Ascending aorta (tissue), 2 donors: ENCODE measurements around the gene FRMD4B. TPM values are rescaled to one million over a fixed set of nuclear protein-coding genes. Genes with fewer than 3 reads are reported as not detected.

Experiments
- DNase-seq, 2 donors: peaks; one replicate each; pipeline ENCODE4 v3.0.0-alpha.2; 2019; ENCODE audit warnings: low spot score in 2 of 2
- H3K27ac ChIP-seq, 2 donors: fragments of 200-600 bp; sonication (generic); one replicate each; pipeline ENCODE4 v1.5.1; 2016 to 2017; ENCODE audit warnings: mild to moderate bottlenecking in 1 of 2
- H3K27me3 ChIP-seq: fragments of 200-600 bp; sonication (generic); one replicate; pipeline ENCODE4 v1.5.1; 2017
- H3K36me3 ChIP-seq, 2 donors: fragments of 200-600 bp; sonication (generic); one replicate each; pipeline ENCODE4 v1.5.1; 2016
- H3K4me1 ChIP-seq, 2 donors: fragments of 200-600 bp; sonication (generic); one replicate each; pipeline ENCODE4 v1.5.1; 2016 to 2017; ENCODE audit warnings: mild to moderate bottlenecking in 1 of 2
- H3K4me3 ChIP-seq, 2 donors: fragments of 200-600 bp; sonication (generic); one replicate each; pipeline ENCODE4 v1.5.1; 2016 to 2017; ENCODE audit warnings: mild to moderate bottlenecking in 1 of 2
- H3K9me3 ChIP-seq, 2 donors: fragments of 200-600 bp; sonication (generic); one replicate each; pipeline ENCODE4 v1.5.1; 2016
- CTCF ChIP-seq, 3 experiments: fragments of 200-600 bp in 2 of 3; fragments of 450-650 bp in 1 of 3; sonication (generic) in 2 of 3; IDR thresholded peaks; one replicate each; pipeline ENCODE4 v1.5.1; 2016 to 2019; ENCODE audit warnings: antibody characterized with exemption in 3 of 3, mild to moderate bottlenecking in 1 of 3, moderate library complexity in 1 of 3
- intact Hi-C: fragments of 100-400 bp; cut with DNase I; formaldehyde crosslinking; loops from one replicate; pipeline ENCODE4 v1.15.1; 2023
- total RNA-seq: library from RNA; depleted of rRNA; stranded (reverse); fragments of >200 nt; gene quantifications from one replicate; pipeline ENCODE4 v1.1.0, GENCODE V29; 2016

FRMD4B gene
- total RNA-seq, 1 donor from 2014 or later, result 13.5 TPM

- peak overlapping the region in 1 of 2 donors; percentile 42 for H3K4me3 ChIP-seq
- TF ChIP-seq CTCF (IDR thresholded peaks at IDR 0.05), result no peak
- H3K36me3 ChIP-seq, result no peaks in the 10 kb centered on the region
- no peaks in the 10 kb centered on the region for H3K27me3 ChIP-seq
- intact Hi-C loops, result loop anchor here (5.0 kb wide), 1 partner anchor 34 kb away; the partner anchor contains the start of gene FRMD4B
- no peaks in the 10 kb centered on the region for H3K9me3 ChIP-seq
- peak in 1 of 2 donors; percentile 69 for DNase-seq
- peak overlapping the region; percentile 36 to 60 for H3K27ac ChIP-seq
- H3K4me1 ChIP-seq, result no peaks in the 10 kb centered on the region
These were observed 32.4 kb downstream of the FRMD4B start for GRCh38 chr3:69353503-69353902.

- H3K4me1 ChIP-seq, result no peaks in the 10 kb centered on the region
- DNase-seq, result no peak
- peak overlapping the region in 1 of 2 donors; percentile 42 for H3K4me3 ChIP-seq
- H3K27ac ChIP-seq, result peak overlapping the region; percentile 36 to 60
- H3K27me3 ChIP-seq, result no peaks in the 10 kb centered on the region
- H3K36me3 ChIP-seq, result no peaks in the 10 kb centered on the region
- no peaks in the 10 kb centered on the region for H3K9me3 ChIP-seq
- intact Hi-C loops, result loop anchor here (5.0 kb wide), 1 partner anchor 34 kb away; the partner anchor contains the start of gene FRMD4B
- TF ChIP-seq CTCF (IDR thresholded peaks at IDR 0.05), result no peak
These were observed 32.8 kb downstream of the FRMD4B start for GRCh38 chr3:69353088-69353478.

GRCh38 chr3:69352305-69353087 is 33.4 kb downstream of the FRMD4B start:
- H3K4me1 ChIP-seq, result no peaks in the 10 kb centered on the region
- H3K4me3 ChIP-seq, result peak overlapping the region in 1 of 2 donors; percentile 42
- TF ChIP-seq CTCF (IDR thresholded peaks at IDR 0.05), result no peak
- peak overlapping the region; percentile 36 to 60 for H3K27ac ChIP-seq
- no peaks in the 10 kb centered on the region for H3K36me3 ChIP-seq
- intact Hi-C loops, result loop anchor here (5.0 kb wide), 1 partner anchor 35 kb away; the partner anchor contains the start of gene FRMD4B
- no peaks in the 10 kb centered on the region for H3K9me3 ChIP-seq
- no peak for DNase-seq
- H3K27me3 ChIP-seq, result no peaks in the 10 kb centered on the region

GRCh38 chr3:69343875-69344274 is 42.0 kb downstream of the FRMD4B start:
- H3K27me3 ChIP-seq, result no peaks in the 10 kb centered on the region
- peaks cover 0 to 5% of the 10 kb centered on the region in 2 donors for H3K4me1 ChIP-seq
- H3K36me3 ChIP-seq, result no peaks in the 10 kb centered on the region
- TF ChIP-seq CTCF (IDR thresholded peaks at IDR 0.05), result no peak
- DNase-seq, result no peak
- intact Hi-C loops, result no loop called here
- H3K9me3 ChIP-seq, result no peaks in the 10 kb centered on the region
- no peak overlapping the region for H3K4me3 ChIP-seq
- no peak overlapping the region for H3K27ac ChIP-seq

- Histone ChIP-seq H3K4me1 (peaks cover 0 to 5% of the 10 kb centered on the region in 2 donors), H3K9me3 (no peaks in the 10 kb centered on the region), H3K4me3 (no peak overlapping the region), H3K27me3 (no peaks in the 10 kb centered on the region), H3K36me3 (no peaks in the 10 kb centered on the region), H3K27ac (no peak overlapping the region)
- intact Hi-C loops, result no loop called here
- DNase-seq, result no peak
- no peak for TF ChIP-seq CTCF (IDR thresholded peaks at IDR 0.05)
These were observed 43.8 kb downstream of the FRMD4B start for GRCh38 chr3:69342074-69342473.
